ENCODE measurements around the gene CCDC183. TPM values are rescaled to one million over a fixed set of nuclear protein-coding genes. Genes with fewer than 3 reads are reported as not detected.

The CCDC183 gene
- total and polyA plus RNA-seq, 4 donors, result 0.20 to 1.8 (median 1.0) TPM

DNA sequence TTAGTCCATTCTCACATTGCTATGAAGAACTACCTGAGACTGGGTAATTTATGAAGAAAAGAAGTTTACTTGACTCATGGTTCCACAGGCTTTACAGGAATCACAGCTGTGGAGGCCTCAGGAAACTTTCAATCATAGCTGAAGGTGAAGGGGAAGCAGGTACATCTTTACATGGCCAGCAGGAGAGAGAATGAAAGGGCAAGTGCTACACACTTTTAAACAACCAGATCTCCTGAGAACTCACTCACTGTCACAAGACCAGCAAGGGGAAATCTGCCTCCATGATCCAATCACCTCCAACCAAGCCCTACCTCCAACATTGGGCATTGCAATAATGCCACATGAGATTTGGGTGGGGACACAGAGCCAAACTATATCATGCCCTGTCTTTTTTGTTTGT is 44.3 kb upstream of the CCDC183 start:
- Histone ChIP-seq H3K27ac (ENCODE audit: low read depth in 1 of 2, low read length in 2 of 2) (no peak overlapping the region), H3K9ac (ENCODE audit: low read depth in 1 of 2, low read length in 2 of 2) (no peak overlapping the region), H3K9me3 (ENCODE audit: control insufficient read depth in 4 of 4, low read length in 3 of 4) (peaks cover 0 to 10% (median 1%) of the 10 kb centered on the region in 4 donors), H3K4me1 (ENCODE audit: control insufficient read depth in 4 of 4, insufficient read depth in 4 of 4, low read length in 3 of 4) (no peaks in the 10 kb centered on the region), H3K36me3 (ENCODE audit: control insufficient read depth in 4 of 4, insufficient read depth in 3 of 4, low read depth in 1 of 4, low read length in 3 of 4) (no peaks in the 10 kb centered on the region), H3K27me3 (ENCODE audit: control insufficient read depth in 4 of 4, insufficient read depth in 4 of 4, low read length in 3 of 4) (no peaks in the 10 kb centered on the region), H3K4me3 (ENCODE audit: low read depth in 1 of 3, low read length in 3 of 3) (no peak overlapping the region)
- no peak for DNase-seq (ENCODE audit: low spot score)
- TF ChIP-seq, protein P1, sequence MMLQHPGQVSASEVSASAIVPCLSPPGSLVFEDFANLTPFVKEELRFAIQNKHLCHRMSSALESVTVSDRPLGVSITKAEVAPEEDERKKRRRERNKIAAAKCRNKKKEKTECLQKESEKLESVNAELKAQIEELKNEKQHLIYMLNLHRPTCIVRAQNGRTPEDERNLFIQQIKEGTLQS (IDR thresholded peaks at IDR 0.05), result no peak
- no peak for TF ChIP-seq RXRA (IDR thresholded peaks at IDR 0.05)
- TF ChIP-seq, protein P2, sequence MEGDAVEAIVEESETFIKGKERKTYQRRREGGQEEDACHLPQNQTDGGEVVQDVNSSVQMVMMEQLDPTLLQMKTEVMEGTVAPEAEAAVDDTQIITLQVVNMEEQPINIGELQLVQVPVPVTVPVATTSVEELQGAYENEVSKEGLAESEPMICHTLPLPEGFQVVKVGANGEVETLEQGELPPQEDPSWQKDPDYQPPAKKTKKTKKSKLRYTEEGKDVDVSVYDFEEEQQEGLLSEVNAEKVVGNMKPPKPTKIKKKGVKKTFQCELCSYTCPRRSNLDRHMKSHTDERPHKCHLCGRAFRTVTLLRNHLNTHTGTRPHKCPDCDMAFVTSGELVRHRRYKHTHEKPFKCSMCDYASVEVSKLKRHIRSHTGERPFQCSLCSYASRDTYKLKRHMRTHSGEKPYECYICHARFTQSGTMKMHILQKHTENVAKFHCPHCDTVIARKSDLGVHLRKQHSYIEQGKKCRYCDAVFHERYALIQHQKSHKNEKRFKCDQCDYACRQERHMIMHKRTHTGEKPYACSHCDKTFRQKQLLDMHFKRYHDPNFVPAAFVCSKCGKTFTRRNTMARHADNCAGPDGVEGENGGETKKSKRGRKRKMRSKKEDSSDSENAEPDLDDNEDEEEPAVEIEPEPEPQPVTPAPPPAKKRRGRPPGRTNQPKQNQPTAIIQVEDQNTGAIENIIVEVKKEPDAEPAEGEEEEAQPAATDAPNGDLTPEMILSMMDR (IDR thresholded peaks at IDR 0.05; ENCODE audit: low read depth, low read length, missing input control), result no peak
- no peak for TF ChIP-seq FOXA2 (IDR thresholded peaks at IDR 0.05)
- TF ChIP-seq, protein P3, sequence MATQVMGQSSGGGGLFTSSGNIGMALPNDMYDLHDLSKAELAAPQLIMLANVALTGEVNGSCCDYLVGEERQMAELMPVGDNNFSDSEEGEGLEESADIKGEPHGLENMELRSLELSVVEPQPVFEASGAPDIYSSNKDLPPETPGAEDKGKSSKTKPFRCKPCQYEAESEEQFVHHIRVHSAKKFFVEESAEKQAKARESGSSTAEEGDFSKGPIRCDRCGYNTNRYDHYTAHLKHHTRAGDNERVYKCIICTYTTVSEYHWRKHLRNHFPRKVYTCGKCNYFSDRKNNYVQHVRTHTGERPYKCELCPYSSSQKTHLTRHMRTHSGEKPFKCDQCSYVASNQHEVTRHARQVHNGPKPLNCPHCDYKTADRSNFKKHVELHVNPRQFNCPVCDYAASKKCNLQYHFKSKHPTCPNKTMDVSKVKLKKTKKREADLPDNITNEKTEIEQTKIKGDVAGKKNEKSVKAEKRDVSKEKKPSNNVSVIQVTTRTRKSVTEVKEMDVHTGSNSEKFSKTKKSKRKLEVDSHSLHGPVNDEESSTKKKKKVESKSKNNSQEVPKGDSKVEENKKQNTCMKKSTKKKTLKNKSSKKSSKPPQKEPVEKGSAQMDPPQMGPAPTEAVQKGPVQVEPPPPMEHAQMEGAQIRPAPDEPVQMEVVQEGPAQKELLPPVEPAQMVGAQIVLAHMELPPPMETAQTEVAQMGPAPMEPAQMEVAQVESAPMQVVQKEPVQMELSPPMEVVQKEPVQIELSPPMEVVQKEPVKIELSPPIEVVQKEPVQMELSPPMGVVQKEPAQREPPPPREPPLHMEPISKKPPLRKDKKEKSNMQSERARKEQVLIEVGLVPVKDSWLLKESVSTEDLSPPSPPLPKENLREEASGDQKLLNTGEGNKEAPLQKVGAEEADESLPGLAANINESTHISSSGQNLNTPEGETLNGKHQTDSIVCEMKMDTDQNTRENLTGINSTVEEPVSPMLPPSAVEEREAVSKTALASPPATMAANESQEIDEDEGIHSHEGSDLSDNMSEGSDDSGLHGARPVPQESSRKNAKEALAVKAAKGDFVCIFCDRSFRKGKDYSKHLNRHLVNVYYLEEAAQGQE (IDR thresholded peaks at IDR 0.05), result no peak
- TF ChIP-seq EGR1 (IDR thresholded peaks at IDR 0.05; ENCODE audit: low read depth in 2 of 2), result no peak

DNA sequence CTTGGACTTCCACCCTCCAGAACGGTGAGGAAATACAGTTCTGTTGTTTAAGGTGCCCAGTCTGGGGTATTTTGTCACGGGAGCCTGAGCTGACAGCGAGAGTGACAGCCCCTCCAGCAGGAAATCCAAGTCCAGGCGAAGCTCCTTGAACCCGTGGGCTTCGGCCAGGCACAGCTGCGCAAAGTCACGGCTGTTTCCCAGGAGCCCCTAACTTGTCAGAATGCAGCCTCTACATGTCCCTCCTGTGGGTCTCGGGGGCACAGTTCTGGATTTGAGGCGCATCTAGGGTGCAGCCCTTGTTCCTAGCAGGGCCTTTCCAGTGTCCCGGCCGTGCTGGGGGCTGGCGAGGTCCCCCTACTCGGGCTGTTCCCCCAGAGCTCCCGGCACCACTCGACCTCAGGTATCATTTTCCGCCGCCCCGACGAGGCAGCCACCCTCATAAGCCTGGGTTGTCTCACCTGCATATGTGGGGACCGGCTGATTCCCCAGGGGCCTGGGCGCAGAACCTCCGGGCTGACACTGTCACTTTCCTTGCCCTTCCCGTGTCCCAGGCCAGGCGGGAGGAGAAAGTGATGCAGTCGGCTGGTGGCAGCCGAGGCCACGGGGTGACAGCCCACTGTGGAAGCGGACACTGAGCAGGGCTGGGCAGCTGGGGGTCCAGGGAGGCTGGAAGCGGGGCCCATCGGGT is 42.6 kb upstream of the CCDC183 start:
- TF ChIP-seq, protein P2 (IDR thresholded peaks at IDR 0.05; ENCODE audit: low read depth, low read length, missing input control), result no peak
- TF ChIP-seq FOXA2 (IDR thresholded peaks at IDR 0.05) (no peak), TAF1 (conservative IDR thresholded peaks at IDR 0.05) (no peak), EGR1 (IDR thresholded peaks at IDR 0.05; ENCODE audit: low read depth in 2 of 2) (no peak), GABPA (IDR thresholded peaks at IDR 0.05 in 1 of 2, conservative IDR thresholded peaks at IDR 0.05 in 1 of 2) (no peak), YY1 (IDR thresholded peaks at IDR 0.05) (no peak), SP1 (IDR thresholded peaks at IDR 0.05) (no peak), RAD21 (IDR thresholded peaks at IDR 0.05) (no peak), HNF4A (conservative IDR thresholded peaks at IDR 0.05) (no peak), RXRA (IDR thresholded peaks at IDR 0.05) (no peak), JUND (IDR thresholded peaks at IDR 0.05) (no peak)
- TF ChIP-seq, protein P1 (IDR thresholded peaks at IDR 0.05), result no peak
- TF ChIP-seq, protein P4, sequence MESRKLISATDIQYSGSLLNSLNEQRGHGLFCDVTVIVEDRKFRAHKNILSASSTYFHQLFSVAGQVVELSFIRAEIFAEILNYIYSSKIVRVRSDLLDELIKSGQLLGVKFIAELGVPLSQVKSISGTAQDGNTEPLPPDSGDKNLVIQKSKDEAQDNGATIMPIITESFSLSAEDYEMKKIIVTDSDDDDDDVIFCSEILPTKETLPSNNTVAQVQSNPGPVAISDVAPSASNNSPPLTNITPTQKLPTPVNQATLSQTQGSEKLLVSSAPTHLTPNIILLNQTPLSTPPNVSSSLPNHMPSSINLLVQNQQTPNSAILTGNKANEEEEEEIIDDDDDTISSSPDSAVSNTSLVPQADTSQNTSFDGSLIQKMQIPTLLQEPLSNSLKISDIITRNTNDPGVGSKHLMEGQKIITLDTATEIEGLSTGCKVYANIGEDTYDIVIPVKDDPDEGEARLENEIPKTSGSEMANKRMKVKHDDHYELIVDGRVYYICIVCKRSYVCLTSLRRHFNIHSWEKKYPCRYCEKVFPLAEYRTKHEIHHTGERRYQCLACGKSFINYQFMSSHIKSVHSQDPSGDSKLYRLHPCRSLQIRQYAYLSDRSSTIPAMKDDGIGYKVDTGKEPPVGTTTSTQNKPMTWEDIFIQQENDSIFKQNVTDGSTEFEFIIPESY (IDR thresholded peaks at IDR 0.05), result no peak
- TF ChIP-seq, protein P5, sequence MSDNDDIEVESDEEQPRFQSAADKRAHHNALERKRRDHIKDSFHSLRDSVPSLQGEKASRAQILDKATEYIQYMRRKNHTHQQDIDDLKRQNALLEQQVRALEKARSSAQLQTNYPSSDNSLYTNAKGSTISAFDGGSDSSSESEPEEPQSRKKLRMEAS (IDR thresholded peaks at IDR 0.05), result no peak
- no peaks in the 10 kb centered on the region for H3K27me3 ChIP-seq (ENCODE audit: control insufficient read depth in 4 of 4, insufficient read depth in 4 of 4, low read length in 3 of 4)
- H3K36me3 ChIP-seq (ENCODE audit: control insufficient read depth in 4 of 4, insufficient read depth in 3 of 4, low read depth in 1 of 4, low read length in 3 of 4), result no peaks in the 10 kb centered on the region
- no peak overlapping the region for H3K4me3 ChIP-seq (ENCODE audit: low read depth in 1 of 3, low read length in 3 of 3)
- H3K9ac ChIP-seq (ENCODE audit: low read depth in 1 of 2, low read length in 2 of 2), result no peak overlapping the region
- H3K9me3 ChIP-seq (ENCODE audit: control insufficient read depth in 4 of 4, low read length in 3 of 4), result peaks cover 0 to 10% (median 1%) of the 10 kb centered on the region in 4 donors
- no peak for DNase-seq (ENCODE audit: low spot score)
- WGBS, result 90% methylated on average over 31 of the region's 31 CpGs
- H3K4me1 ChIP-seq (ENCODE audit: control insufficient read depth in 4 of 4, insufficient read depth in 4 of 4, low read length in 3 of 4), result no peaks in the 10 kb centered on the region
- H3K27ac ChIP-seq (ENCODE audit: low read depth in 1 of 2, low read length in 2 of 2), result no peak overlapping the region
